SK-N-SH (cell line): Measurements from ENCODE around the gene ZNF865. TPM values are rescaled to one million over a fixed set of nuclear protein-coding genes. Genes with fewer than 3 reads are reported as not detected.
A peak's percentile ranks its signal among the peaks of the same experiment; 100 is the strongest.

ENCODE experiments used
- CTCF ChIA-PET: fragments of 300-600, 350-600 bp; formaldehyde crosslinking; extraction: SDS; loops from one replicate; lab custom pipeline; 2021; lab: Yijun Ruan, JAX
- POLR2A ChIA-PET: fragments of 350-600 bp; sonication (Branson Sonifier 250); formaldehyde crosslinking; extraction: SDS; loops from one replicate; lab custom pipeline; 2020; ENCODE audit warnings: antibody characterized with exemption, inconsistent platforms; lab: Yijun Ruan, JAX
- DNase-seq: peaks from one replicate; pipeline ENCODE4 v3.0.0; 2012
- H2AFZ ChIP-seq: fragments of 200-600 bp; sonication (generic); 2 replicates; pipeline ENCODE4 v1.8.1; 2016; ENCODE audit warnings: antibody characterized with exemption, mild to moderate bottlenecking, low read depth
- H3F3A ChIP-seq: fragments of 200-600 bp; sonication (generic); replicated peaks from 2 replicates; pipeline ENCODE3; 2016; ENCODE audit warnings: antibody characterized with exemption, mild to moderate bottlenecking; ENCODE audit not compliant: insufficient read depth
- H3K27ac ChIP-seq, 2 experiments: fragments of 200-500 bp in 1 of 2; fragments of 200-600 bp in 1 of 2; sonication (Bioruptor generic) in 1 of 2; sonication (generic), shearing (Covaris generic) in 1 of 2; 2 replicates each; pipeline versions ENCODE4 v1.5.1 to v1.6.1; 2014 to 2016; ENCODE audit warnings: low read depth in 2 of 2, inconsistent platforms in 1 of 2, low read length in 1 of 2, mild to moderate bottlenecking in 1 of 2, mixed read lengths in 1 of 2
- H3K27me3 ChIP-seq: fragments of 200-600 bp; sonication (generic), shearing (Covaris generic); 2 replicates; pipeline ENCODE4 v1.6.1; 2016; ENCODE audit warnings: mixed run types; ENCODE audit not compliant: insufficient read depth
- H3K36me3 ChIP-seq, 2 experiments: fragments of 200-500 bp in 1 of 2; fragments of 200-600 bp in 1 of 2; sonication (Bioruptor generic) in 1 of 2; sonication (generic) in 1 of 2; replicated peaks in 1 of 2; 2 replicates each; pipeline versions ENCODE3 to v1.5.1; 2014 to 2016; ENCODE audit warnings: low read length in 1 of 2, mild to moderate bottlenecking in 1 of 2; ENCODE audit not compliant: insufficient read depth in 2 of 2, control insufficient read depth in 1 of 2
- H3K4me1 ChIP-seq, 2 experiments: fragments of 200-500 bp in 1 of 2; fragments of 200-600 bp in 1 of 2; sonication (Bioruptor generic) in 1 of 2; sonication (generic), shearing (Covaris generic) in 1 of 2; 2 replicates each; pipeline versions ENCODE4 v1.5.1 to v1.6.1; 2014 to 2016; ENCODE audit warnings: low read depth in 1 of 2, low read length in 1 of 2, mixed run types in 1 of 2; ENCODE audit not compliant: insufficient read depth in 2 of 2, control insufficient read depth in 1 of 2
- H3K4me2 ChIP-seq: fragments of 200-600 bp; sonication (generic), shearing (Covaris generic); 2 replicates; pipeline ENCODE4 v1.6.1; 2017; ENCODE audit warnings: mixed run types
- H3K4me3 ChIP-seq, 2 experiments: fragments of 200-500 bp in 1 of 2; fragments of 200-600 bp in 1 of 2; sonication (Bioruptor generic) in 1 of 2; sonication (generic), shearing (Covaris generic) in 1 of 2; 2 replicates each; pipeline versions ENCODE4 v1.5.1 to v1.8.1; 2014 to 2016; ENCODE audit warnings: low read depth in 2 of 2, inconsistent platforms in 1 of 2, low read length in 1 of 2, mild to moderate bottlenecking in 1 of 2, mixed read lengths in 1 of 2, moderate library complexity in 1 of 2
- H3K79me2 ChIP-seq: fragments of 200-600 bp; sonication (generic); 2 replicates; pipeline ENCODE4 v1.8.1; 2017; ENCODE audit warnings: mild to moderate bottlenecking; ENCODE audit not compliant: insufficient read depth
- H3K9ac ChIP-seq: fragments of 200-600 bp; sonication (generic); 2 replicates; pipeline ENCODE4 v1.6.1; 2017; ENCODE audit warnings: mixed run types
- H3K9me2 ChIP-seq: fragments of 200-600 bp; sonication (generic); 2 replicates; pipeline ENCODE4 v1.6.1; 2017; ENCODE audit warnings: mixed run types
- H3K9me3 ChIP-seq: fragments of 200-600 bp; sonication (generic); 2 replicates; pipeline ENCODE4 v1.6.1; 2017; ENCODE audit warnings: mixed run types, mild to moderate bottlenecking, moderate library complexity
- H4K20me1 ChIP-seq: fragments of 200-600 bp; sonication (generic); 2 replicates; pipeline ENCODE4 v1.6.1; 2017; ENCODE audit warnings: mild to moderate bottlenecking, mixed run types; ENCODE audit not compliant: insufficient read depth
- CHD2 ChIP-seq: fragments of 150-350 bp; IDR thresholded peaks from 2 replicates; pipeline ENCODE4 v1.6.1; 2018; ENCODE audit warnings: low read length; ENCODE audit not compliant: partially characterized antibody
- ELF1 ChIP-seq: IDR thresholded peaks from 2 replicates; pipeline ENCODE4 v1.4.0; 2012
- EP300 ChIP-seq, 2 experiments: IDR thresholded peaks; 2 replicates each; pipeline versions ENCODE4 v1.4.0 to v1.6.1; 2012; ENCODE audit warnings: borderline replicate concordance in 1 of 2, low read depth in 1 of 2, low read length in 1 of 2
- FOXM1 ChIP-seq: IDR thresholded peaks from 2 replicates; pipeline ENCODE4 v1.4.0; 2012; ENCODE audit warnings: low read depth, mild to moderate bottlenecking
- GATA2 ChIP-seq: sonication (generic); formaldehyde crosslinking; IDR thresholded peaks from 2 replicates; pipeline ENCODE4 v1.5.0; 2020; ENCODE audit warnings: mild to moderate bottlenecking, missing genetic modification reagents
- JUND ChIP-seq: IDR thresholded peaks from 2 replicates; pipeline ENCODE4 v1.4.0; 2012
- NFIC ChIP-seq: IDR thresholded peaks from 2 replicates; pipeline ENCODE4 v1.4.0; 2012; ENCODE audit warnings: borderline replicate concordance
- NRF1 ChIP-seq: IDR thresholded peaks from 2 replicates; pipeline ENCODE4 v1.6.1; 2012; ENCODE audit warnings: low read depth, mild to moderate bottlenecking, low read length
- RFX5 ChIP-seq: IDR thresholded peaks from 2 replicates; pipeline ENCODE4 v1.6.1; 2012; ENCODE audit warnings: mild to moderate bottlenecking, improper control_type of control experiment, low read length
- RXRA ChIP-seq: IDR thresholded peaks from 2 replicates; pipeline ENCODE4 v1.4.0; 2012; ENCODE audit warnings: low read depth, mild to moderate bottlenecking, borderline replicate concordance
- TAF1 ChIP-seq: IDR thresholded peaks from 2 replicates; pipeline ENCODE4 v1.6.1; 2012; ENCODE audit warnings: low read depth, mild to moderate bottlenecking, low read length, moderate library complexity, borderline replicate concordance
- WGBS: methylation state at CpG from one replicate; pipeline ENCODE4 v1.1.6; 2017; ENCODE audit warnings: low lambda C conversion rate; 5-methylcytosine and 5-hydroxymethylcytosine counted together
- polyA plus RNA-seq, 3 experiments: library from polyadenylated mRNA; depleted of rRNA; stranded (reverse); fragments of >200 nt; gene quantifications; 2 replicates each; pipeline ENCODE4 v1.2.3, GENCODE V29; 2012
- TF ChIP-seq, protein P1 (sequence below): IDR thresholded peaks from 2 replicates; pipeline ENCODE4 v1.4.0; 2012; ENCODE audit warnings: low read depth, borderline replicate concordance
- TF ChIP-seq, protein P2 (sequence below): fragments of 150-350 bp; IDR thresholded peaks from 2 replicates; pipeline ENCODE4 v1.6.1; 2017; ENCODE audit warnings: antibody characterized with exemption, low read length, low read depth, borderline replicate concordance
- TF ChIP-seq, protein P3 (sequence below): fragments of 200-600 bp; sonication (generic); IDR thresholded peaks from 2 replicates; pipeline ENCODE4 v1.6.1; 2017; ENCODE audit warnings: antibody characterized with exemption, mild to moderate bottlenecking, moderate library complexity

ZNF865 gene
- polyA plus RNA-seq, 1 of the 3 experiments (the other 2 are of a cell fraction): 5.0 TPM

DNA sequence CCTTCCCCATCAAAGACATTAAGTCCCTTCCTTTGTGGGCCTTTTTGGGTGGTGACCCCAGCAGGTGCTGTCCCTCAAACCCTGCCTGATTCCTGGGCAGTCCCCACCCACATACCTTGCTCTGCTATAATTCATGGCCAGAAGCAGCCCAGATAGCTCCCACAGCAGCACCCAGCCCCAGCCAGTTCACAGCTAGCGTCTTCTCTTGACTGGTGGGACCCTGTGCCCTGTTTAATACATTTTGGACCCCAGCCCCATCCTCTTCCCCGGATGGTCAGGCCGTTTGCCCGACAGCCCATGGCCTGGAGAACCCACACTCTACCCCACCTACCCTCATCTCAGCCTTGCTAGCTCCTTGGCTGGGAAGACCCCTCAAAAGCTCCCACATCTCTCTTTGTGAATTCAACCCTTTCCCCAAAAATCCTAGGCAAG lies 44.7 kb downstream of the ZNF865 start:
- peaks cover 5 to 24% of the 10 kb centered on the region in 2 experiments; a peak in 2 of 4 replicates for H3K4me1 ChIP-seq
- no peak overlapping the region for H3K4me2 ChIP-seq
- no peaks in the 10 kb centered on the region for H3K27me3 ChIP-seq
- peaks cover under 1 to 24% of the 10 kb centered on the region in 2 experiments for H3K36me3 ChIP-seq
- H2AFZ ChIP-seq: no peak overlapping the region
- H3K9ac ChIP-seq: no peak overlapping the region
- no peak overlapping the region for H3K27ac ChIP-seq
- no peaks in the 10 kb centered on the region for H4K20me1 ChIP-seq
- H3K79me2 ChIP-seq: peaks cover 21% of the 10 kb centered on the region; the same call in 1 of the 2 replicates
- H3K9me3 ChIP-seq: no peaks in the 10 kb centered on the region
- 98% methylated on average over 4 of the region's 4 CpGs for WGBS
- no peak for DNase-seq
- POLR2A ChIA-PET: interaction anchor here (0.9 kb wide), 1 partner anchor 14 kb away, joined by 3 read pairs; no protein-coding TSS in a partner anchor
- CTCF ChIA-PET: interaction anchor here (1.5 to 4.5 kb wide), 2 partner anchors 18 to 146 kb away, joined by 3 to 30 read pairs; no protein-coding TSS in a partner anchor
- TF ChIP-seq, protein P1, sequence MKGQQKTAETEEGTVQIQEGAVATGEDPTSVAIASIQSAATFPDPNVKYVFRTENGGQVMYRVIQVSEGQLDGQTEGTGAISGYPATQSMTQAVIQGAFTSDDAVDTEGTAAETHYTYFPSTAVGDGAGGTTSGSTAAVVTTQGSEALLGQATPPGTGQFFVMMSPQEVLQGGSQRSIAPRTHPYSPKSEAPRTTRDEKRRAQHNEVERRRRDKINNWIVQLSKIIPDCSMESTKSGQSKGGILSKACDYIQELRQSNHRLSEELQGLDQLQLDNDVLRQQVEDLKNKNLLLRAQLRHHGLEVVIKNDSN: no peak
- TF ChIP-seq NRF1: no peak
- TF ChIP-seq, protein P2, sequence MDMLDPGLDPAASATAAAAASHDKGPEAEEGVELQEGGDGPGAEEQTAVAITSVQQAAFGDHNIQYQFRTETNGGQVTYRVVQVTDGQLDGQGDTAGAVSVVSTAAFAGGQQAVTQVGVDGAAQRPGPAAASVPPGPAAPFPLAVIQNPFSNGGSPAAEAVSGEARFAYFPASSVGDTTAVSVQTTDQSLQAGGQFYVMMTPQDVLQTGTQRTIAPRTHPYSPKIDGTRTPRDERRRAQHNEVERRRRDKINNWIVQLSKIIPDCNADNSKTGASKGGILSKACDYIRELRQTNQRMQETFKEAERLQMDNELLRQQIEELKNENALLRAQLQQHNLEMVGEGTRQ: no peak
- TF ChIP-seq ELF1: no peak
- no peak for TF ChIP-seq JUND
- no peak for TF ChIP-seq NFIC
- TF ChIP-seq EP300 (IDR thresholded peaks at IDR 0.05; ENCODE audit: borderline replicate concordance in 1 of 2, low read depth in 1 of 2, low read length in 1 of 2): no peak
- no peak for TF ChIP-seq TAF1
- no peak for TF ChIP-seq RXRA
- TF ChIP-seq, protein P3, sequence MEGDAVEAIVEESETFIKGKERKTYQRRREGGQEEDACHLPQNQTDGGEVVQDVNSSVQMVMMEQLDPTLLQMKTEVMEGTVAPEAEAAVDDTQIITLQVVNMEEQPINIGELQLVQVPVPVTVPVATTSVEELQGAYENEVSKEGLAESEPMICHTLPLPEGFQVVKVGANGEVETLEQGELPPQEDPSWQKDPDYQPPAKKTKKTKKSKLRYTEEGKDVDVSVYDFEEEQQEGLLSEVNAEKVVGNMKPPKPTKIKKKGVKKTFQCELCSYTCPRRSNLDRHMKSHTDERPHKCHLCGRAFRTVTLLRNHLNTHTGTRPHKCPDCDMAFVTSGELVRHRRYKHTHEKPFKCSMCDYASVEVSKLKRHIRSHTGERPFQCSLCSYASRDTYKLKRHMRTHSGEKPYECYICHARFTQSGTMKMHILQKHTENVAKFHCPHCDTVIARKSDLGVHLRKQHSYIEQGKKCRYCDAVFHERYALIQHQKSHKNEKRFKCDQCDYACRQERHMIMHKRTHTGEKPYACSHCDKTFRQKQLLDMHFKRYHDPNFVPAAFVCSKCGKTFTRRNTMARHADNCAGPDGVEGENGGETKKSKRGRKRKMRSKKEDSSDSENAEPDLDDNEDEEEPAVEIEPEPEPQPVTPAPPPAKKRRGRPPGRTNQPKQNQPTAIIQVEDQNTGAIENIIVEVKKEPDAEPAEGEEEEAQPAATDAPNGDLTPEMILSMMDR: no peak
- no peaks in the 10 kb centered on the region for H3K9me2 ChIP-seq
- H3F3A ChIP-seq: peaks cover 15% of the 10 kb centered on the region
- no peak overlapping the region for H3K4me3 ChIP-seq

DNA sequence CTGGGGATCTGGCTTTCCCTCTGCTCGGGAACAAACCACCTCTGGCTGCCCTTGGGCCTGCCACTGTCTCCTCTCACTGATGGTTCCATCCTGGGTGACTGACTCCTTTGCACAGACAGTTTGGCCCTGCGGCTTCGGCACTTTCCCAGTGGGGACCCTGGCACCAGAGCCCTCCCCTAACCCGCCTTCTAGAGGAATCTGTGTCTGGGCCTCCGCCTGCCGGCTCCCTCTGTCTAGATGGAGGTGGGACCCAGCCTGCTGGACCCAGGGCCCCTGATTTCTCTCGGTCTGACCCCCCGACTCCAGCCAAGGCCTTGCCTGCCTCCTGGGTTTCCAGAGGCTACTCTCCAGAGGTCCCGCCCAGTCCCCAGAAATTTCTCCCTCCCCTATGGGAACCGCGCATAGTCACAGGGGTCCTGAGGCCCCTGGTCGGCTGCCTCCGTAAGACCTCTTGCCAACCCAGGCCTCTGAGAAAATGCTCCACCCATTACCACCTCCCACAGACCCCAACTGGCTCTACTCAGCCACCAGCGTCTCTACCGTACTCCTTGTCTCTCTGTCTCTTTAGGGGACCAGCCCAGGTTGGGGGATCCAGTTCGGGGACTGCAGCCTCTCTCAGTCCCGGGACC lies 45.3 kb downstream of the ZNF865 start:
- Histone ChIP-seq H3K9ac (no peak overlapping the region), H3K27me3 (no peaks in the 10 kb centered on the region), H4K20me1 (peaks cover 3% of the 10 kb centered on the region), H3F3A (peaks cover 18% of the 10 kb centered on the region), H3K27ac (no peak overlapping the region; a peak in 1 of 4 replicates), H2AFZ (no peak overlapping the region), H3K4me3 (no peak overlapping the region), H3K4me1 (peaks cover 5 to 21% of the 10 kb centered on the region in 2 experiments; a peak in 2 of 4 replicates), H3K9me2 (no peaks in the 10 kb centered on the region), H3K9me3 (no peaks in the 10 kb centered on the region), H3K36me3 (peaks cover 1 to 18% of the 10 kb centered on the region in 2 experiments), H3K79me2 (peaks cover 21% of the 10 kb centered on the region), H3K4me2 (no peak overlapping the region)
- peak; percentile 3 for DNase-seq
- POLR2A ChIA-PET: no interaction called here
- CTCF ChIA-PET: interaction anchor here (4.5 kb wide), 1 partner anchor 18 kb away, joined by 30 read pairs; no protein-coding TSS in a partner anchor
- 89% methylated on average over 8 of the region's 17 CpGs for WGBS
- TF ChIP-seq CHD2 (no peak), EP300 (IDR thresholded peaks at IDR 0.05; ENCODE audit: borderline replicate concordance in 1 of 2, low read depth in 1 of 2, low read length in 1 of 2) (no peak), GATA2 (no peak), RFX5 (no peak), NRF1 (no peak), FOXM1 (no peak)
- TF ChIP-seq, protein P1: no peak
